HG03196 (cell line): ENCODE measurements around the gene RETREG2.
A peak's percentile ranks its signal among the peaks of the same experiment; 100 is the strongest.

ENCODE experiments used
- ATAC-seq: cut with Tn5 transposase; IDR thresholded peaks from one replicate; pipeline ENCODE4 v1.9.1; 2021; ENCODE audit not compliant: unreplicated experiment

Gene RETREG2

GRCh38 chr2:219177552-219178376 is at the start of gene RETREG2:
RETREG2 (plus strand) TSS chr2:219178275; CDS start chr2:219178353, 78 bp downstream.
- peak; percentile 36 for ATAC-seq

GRCh38 chr2:219128396-219128795 is 49.7 kb upstream of the RETREG2 start:
- no peak for ATAC-seq

GRCh38 chr2:219129589-219129988 is 48.5 kb upstream of the RETREG2 start:
- ATAC-seq = no peak

- ATAC-seq = no peak
Measured at GRCh38 chr2:219131327-219131726, 46.7 kb upstream of the RETREG2 start.

GRCh38 chr2:219131744-219132143 is 46.3 kb upstream of the RETREG2 start:
- no peak for ATAC-seq

GRCh38 chr2:219133976-219134375 is 44.1 kb upstream of the RETREG2 start:
- no peak for ATAC-seq

- no peak for ATAC-seq
Measured at GRCh38 chr2:219140722-219141121, 37.4 kb upstream of the RETREG2 start.

- ATAC-seq = no peak
Measured at GRCh38 chr2:219142329-219142728, 35.7 kb upstream of the RETREG2 start.

GRCh38 chr2:219149667-219150066 is 28.4 kb upstream of the RETREG2 start:
- ATAC-seq = no peak

- no peak for ATAC-seq
Measured at GRCh38 chr2:219155054-219155644, 22.9 kb upstream of the RETREG2 start.

GRCh38 chr2:219157396-219157795 is 20.7 kb upstream of the RETREG2 start:
- ATAC-seq = no peak

- ATAC-seq = no peak
Measured at GRCh38 chr2:219158025-219158424, 20.1 kb upstream of the RETREG2 start.

- ATAC-seq = no peak
Measured at GRCh38 chr2:219158586-219158985, 19.5 kb upstream of the RETREG2 start.

GRCh38 chr2:219159771-219160185 is 18.3 kb upstream of the RETREG2 start:
- ATAC-seq = no peak

- ATAC-seq = peak; percentile 83
Measured at GRCh38 chr2:219160186-219161017, 17.7 kb upstream of the RETREG2 start, which contains the start of gene NHEJ1. NHEJ1 (minus strand) TSS chr2:219160815; CDS start chr2:219158362, 2,453 bp downstream.

GRCh38 chr2:219161097-219161496 is 17.0 kb upstream of the RETREG2 start:
- ATAC-seq = no peak

GRCh38 chr2:219163156-219163555 is 14.9 kb upstream of the RETREG2 start:
- no peak for ATAC-seq

GRCh38 chr2:219165058-219165911 is 12.8 kb upstream of the RETREG2 start:
- ATAC-seq = no peak

GRCh38 chr2:219167997-219168396 is 10.1 kb upstream of the RETREG2 start:
- no peak for ATAC-seq

GRCh38 chr2:219168526-219168925 is 9.5 kb upstream of the RETREG2 start:
- no peak for ATAC-seq

GRCh38 chr2:219168932-219169331 is 9.1 kb upstream of the RETREG2 start:
- no peak for ATAC-seq
